Osteoblast (primary cell): ENCODE results near the gene B4GALNT1. TPM values are rescaled to one million over a fixed set of nuclear protein-coding genes. Genes with fewer than 3 reads are reported as not detected.

ENCODE experiments used
- DNase-seq: peaks from one replicate; pipeline ENCODE4 v3.0.0; 2011; ENCODE audit warnings: low spot score, mixed read lengths; ENCODE audit not compliant: insufficient read length; ENCODE audit errors: missing footprints
- H2AFZ ChIP-seq: 2 replicates; pipeline ENCODE4 v1.6.0; 2011; ENCODE audit warnings: mild to moderate bottlenecking, low read length
- H3K27ac ChIP-seq: 2 replicates; pipeline ENCODE4 v1.5.1; 2011; ENCODE audit warnings: mild to moderate bottlenecking, low read depth, low read length, moderate library complexity
- H3K27me3 ChIP-seq: 2 replicates; pipeline ENCODE4 v1.6.0; 2012; ENCODE audit warnings: mild to moderate bottlenecking, control low read depth, inconsistent platforms, low read length, moderate library complexity; ENCODE audit not compliant: insufficient read depth
- H3K36me3 ChIP-seq: 2 replicates; pipeline ENCODE4 v1.5.1; 2011; ENCODE audit warnings: mild to moderate bottlenecking, low read length, control low read depth, moderate library complexity; ENCODE audit not compliant: insufficient read depth
- H3K4me1 ChIP-seq: 2 replicates; pipeline ENCODE4 v1.5.1; 2011; ENCODE audit warnings: mild to moderate bottlenecking, low read length, control low read depth, moderate library complexity; ENCODE audit not compliant: insufficient read depth
- H3K4me2 ChIP-seq: 2 replicates; pipeline ENCODE4 v1.6.0; 2011; ENCODE audit warnings: mild to moderate bottlenecking, low read length; ENCODE audit not compliant: insufficient read depth
- H3K4me3 ChIP-seq: fragments of 200-600 bp; sonication (generic); 3 replicates; pipeline ENCODE4 v1.5.1; 2012; ENCODE audit warnings: mild to moderate bottlenecking, low read length, inconsistent platforms; ENCODE audit not compliant: insufficient read depth
- H3K79me2 ChIP-seq: 2 replicates; pipeline ENCODE4 v1.6.0; 2012; ENCODE audit warnings: mild to moderate bottlenecking, low read length, control low read depth, inconsistent platforms; ENCODE audit not compliant: insufficient read depth
- H3K9me3 ChIP-seq: 2 replicates; pipeline ENCODE4 v1.5.1; 2011; ENCODE audit warnings: low read depth, low read length, control low read depth
- H4K20me1 ChIP-seq: 2 replicates; pipeline ENCODE4 v1.6.0; 2012; ENCODE audit warnings: mild to moderate bottlenecking, low read length, control low read depth; ENCODE audit not compliant: insufficient read depth
- CTCF ChIP-seq: IDR thresholded peaks from 2 replicates; pipeline ENCODE4 v1.5.1; 2011; ENCODE audit warnings: mild to moderate bottlenecking, low read depth, low read length, moderate library complexity; ENCODE audit errors: extremely low read depth
- total RNA-seq: library from RNA; depleted of rRNA; stranded (reverse); fragments of >200 nt; gene quantifications from 2 replicates; pipeline ENCODE4 v1.2.3, GENCODE V29; 2012

Gene B4GALNT1
- total RNA-seq, 1 donor: 1.1 TPM

DNA sequence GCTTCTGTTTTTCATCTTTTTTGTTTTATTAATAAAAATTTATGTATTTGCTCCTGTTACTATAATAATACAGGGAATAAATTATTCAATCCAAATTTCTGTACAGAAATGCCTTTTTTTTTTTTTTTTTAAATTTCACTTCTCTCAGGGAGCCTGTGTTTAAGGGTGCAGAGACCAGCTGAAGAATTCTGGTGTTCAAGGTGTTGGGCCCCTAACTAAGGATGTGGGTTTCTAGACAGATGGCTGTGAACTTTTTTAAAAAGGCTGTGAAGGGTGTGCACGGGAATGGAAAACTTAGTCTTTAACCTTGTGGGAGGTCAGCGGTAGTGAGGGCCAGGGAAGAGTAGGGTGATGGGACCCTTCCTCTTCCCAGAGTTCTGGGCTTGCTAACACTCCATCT is 29.7 kb downstream of the B4GALNT1 start:
- peak overlapping the region; percentile 4 for H2AFZ ChIP-seq
- no peak for TF ChIP-seq CTCF
- peaks cover 15% of the 10 kb centered on the region for H3K36me3 ChIP-seq

GRCh38 chr12:57602544-57602943 is 30.5 kb downstream of the B4GALNT1 start:
- Histone ChIP-seq H3K4me2 (no peak overlapping the region), H3K9me3 (no peaks in the 10 kb centered on the region), H3K36me3 (peaks cover 12% of the 10 kb centered on the region), H3K4me1 (peaks cover 17% of the 10 kb centered on the region), H3K27me3 (no peaks in the 10 kb centered on the region), H4K20me1 (no peaks in the 10 kb centered on the region), H3K79me2 (no peaks in the 10 kb centered on the region), H3K27ac (no peak overlapping the region), H2AFZ (no peak overlapping the region), H3K4me3 (no peak overlapping the region)
- TF ChIP-seq CTCF: no peak
- DNase-seq: no peak

More for the DNA sequence above, 29.7 kb downstream of the B4GALNT1 start:
- peaks cover 17% of the 10 kb centered on the region for H3K4me1 ChIP-seq
- H4K20me1 ChIP-seq: no peaks in the 10 kb centered on the region
- H3K4me3 ChIP-seq: no peak overlapping the region
- no peak overlapping the region for H3K4me2 ChIP-seq
- no peaks in the 10 kb centered on the region for H3K79me2 ChIP-seq
- H3K27ac ChIP-seq: no peak overlapping the region
- H3K9me3 ChIP-seq: no peaks in the 10 kb centered on the region
- no peaks in the 10 kb centered on the region for H3K27me3 ChIP-seq
- DNase-seq: no peak

DNA sequence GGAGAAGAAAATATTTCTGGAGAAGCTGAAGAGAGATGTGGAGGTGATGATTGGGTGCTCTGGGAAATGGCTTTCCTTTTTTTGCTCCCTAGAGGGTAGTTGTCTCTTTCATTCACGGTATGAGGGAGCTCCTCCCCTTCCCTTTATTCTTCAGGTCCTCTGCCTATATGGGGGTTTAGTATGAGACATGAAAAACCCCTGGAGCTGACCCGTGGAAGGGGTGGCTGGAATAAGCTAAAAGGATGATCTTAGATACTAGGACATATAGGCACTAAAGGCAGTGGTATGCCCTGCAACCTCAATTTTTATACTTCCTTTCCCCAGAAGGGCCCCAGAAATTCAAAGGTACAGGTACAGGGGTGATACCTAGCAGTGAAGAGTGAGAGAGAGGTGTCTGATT is 32.6 kb downstream of the B4GALNT1 start:
- DNase-seq: no peak
- peaks cover 12% of the 10 kb centered on the region for H3K4me1 ChIP-seq
- no peak overlapping the region for H3K4me3 ChIP-seq
- H3K27me3 ChIP-seq: no peaks in the 10 kb centered on the region
- H3K36me3 ChIP-seq: peaks cover 19% of the 10 kb centered on the region
- H3K4me2 ChIP-seq: no peak overlapping the region
- no peak overlapping the region for H3K27ac ChIP-seq
- no peaks in the 10 kb centered on the region for H3K79me2 ChIP-seq
- H3K9me3 ChIP-seq: no peaks in the 10 kb centered on the region
- H2AFZ ChIP-seq: no peak overlapping the region
- H4K20me1 ChIP-seq: no peaks in the 10 kb centered on the region
- TF ChIP-seq CTCF: no peak

DNA sequence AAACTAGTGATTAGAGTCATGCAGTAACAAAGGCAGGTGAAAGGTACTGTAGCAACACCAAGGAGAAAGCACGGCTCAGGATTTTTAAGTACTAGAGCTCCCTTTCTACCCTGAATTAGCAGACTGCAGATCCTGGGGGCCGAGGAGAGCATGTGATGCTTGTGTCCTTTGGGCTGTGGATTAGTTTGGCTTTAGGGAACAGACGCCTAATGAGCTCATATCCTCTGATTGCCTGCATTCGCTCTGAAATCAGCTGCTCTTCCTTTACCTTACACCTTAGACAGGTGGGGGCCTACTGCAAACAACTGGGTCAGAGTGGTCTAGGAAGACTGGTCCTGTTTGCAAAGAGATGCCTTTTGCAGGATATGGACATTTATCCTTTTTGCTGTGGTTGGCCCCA is 39.8 kb downstream of the B4GALNT1 start:
- DNase-seq: no peak
- no peak overlapping the region for H3K4me2 ChIP-seq
- no peak overlapping the region for H3K27ac ChIP-seq
- H3K36me3 ChIP-seq: peaks cover 6% of the 10 kb centered on the region
- peaks cover 9% of the 10 kb centered on the region for H3K4me1 ChIP-seq
- H3K9me3 ChIP-seq: no peaks in the 10 kb centered on the region
- no peak overlapping the region for H3K4me3 ChIP-seq
- peaks cover 7% of the 10 kb centered on the region for H3K79me2 ChIP-seq
- TF ChIP-seq CTCF: no peak
- no peaks in the 10 kb centered on the region for H4K20me1 ChIP-seq
- H3K27me3 ChIP-seq: peaks cover 4% of the 10 kb centered on the region
- no peak overlapping the region for H2AFZ ChIP-seq
